IMR-90 (cell line): Measurements from ENCODE around the gene MAP1LC3B.

Source experiments
- CHD1 ChIP-seq: IDR thresholded peaks from 2 replicates; pipeline ENCODE4 v1.6.1; 2012; ENCODE audit warnings: low read depth, low read length, improper control_type of control experiment
- MAFK ChIP-seq: IDR thresholded peaks from 2 replicates; pipeline ENCODE4 v1.6.1; 2012; ENCODE audit warnings: low read depth, low read length, improper control_type of control experiment
- MAZ ChIP-seq: IDR thresholded peaks from 2 replicates; pipeline ENCODE4 v1.6.1; 2012; ENCODE audit warnings: low read depth, mild to moderate bottlenecking, low read length, improper control_type of control experiment, moderate library complexity, borderline replicate concordance
- MXI1 ChIP-seq: IDR thresholded peaks from 2 replicates; pipeline ENCODE4 v1.6.1; 2012; ENCODE audit warnings: low read depth, mild to moderate bottlenecking, low read length, moderate library complexity, borderline replicate concordance
- NFE2L2 ChIP-seq: fragments of 150-350 bp; IDR thresholded peaks from 2 replicates; pipeline ENCODE4 v1.6.1; 2016; ENCODE audit warnings: low read depth, mild to moderate bottlenecking, low read length
- POLR2A ChIP-seq: IDR thresholded peaks from 2 replicates; pipeline ENCODE4 v1.6.1; 2012; ENCODE audit warnings: mild to moderate bottlenecking, low read depth, low read length
- RAD21 ChIP-seq: IDR thresholded peaks from 2 replicates; pipeline ENCODE4 v1.6.1; 2012; ENCODE audit warnings: low read length, improper control_type of control experiment
- RCOR1 ChIP-seq: IDR thresholded peaks from 2 replicates; pipeline ENCODE4 v1.6.1; 2012; ENCODE audit warnings: mild to moderate bottlenecking, low read length, improper control_type of control experiment; ENCODE audit not compliant: insufficient replicate concordance
- RFX5 ChIP-seq: IDR thresholded peaks from 2 replicates; pipeline ENCODE4 v1.8.0; 2012; ENCODE audit warnings: low read depth, mild to moderate bottlenecking, low read length, moderate library complexity
- SMC3 ChIP-seq: fragments of 150-350 bp; IDR thresholded peaks from 2 replicates; pipeline ENCODE4 v1.6.1; 2016; ENCODE audit warnings: low read depth, mild to moderate bottlenecking, antibody characterized with exemption, low read length, moderate library complexity
- TF ChIP-seq, protein P1 (sequence below): conservative IDR thresholded peaks from 2 replicates; pipeline ENCODE4 v1.5.1; 2012; ENCODE audit warnings: mild to moderate bottlenecking, low read depth, low read length, improper control_type of control experiment
- TF ChIP-seq, protein P2 (sequence below): fragments of 150-350 bp; IDR thresholded peaks from 2 replicates; pipeline ENCODE4 v1.6.1; 2017; ENCODE audit warnings: mild to moderate bottlenecking, antibody characterized with exemption, low read length, low read depth

DNA sequence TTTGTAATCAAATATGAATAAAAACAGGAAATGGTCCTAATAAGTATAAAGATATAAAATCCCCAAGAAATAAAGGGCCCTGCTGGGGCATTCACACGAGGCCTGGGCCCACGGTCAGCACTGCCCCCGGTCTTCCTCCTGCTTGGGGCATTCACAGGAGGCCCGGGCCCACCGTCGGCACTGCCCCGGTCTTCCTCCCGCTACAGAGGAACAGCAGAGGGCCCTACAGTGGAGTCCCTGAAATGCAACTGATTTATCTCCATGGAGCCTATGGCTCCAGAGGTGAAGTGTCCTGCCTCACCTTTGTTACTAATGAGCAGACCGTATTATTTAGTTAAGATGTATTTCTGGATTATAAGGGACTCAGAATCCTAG lies 46.5 kb downstream of the MAP1LC3B start:
- TF ChIP-seq CHD1 (no peak), POLR2A (no peak), RCOR1 (no peak), RAD21 (no peak), RFX5 (no peak), SMC3 (no peak), MAFK (no peak), MAZ (no peak), NFE2L2 (no peak), MXI1 (no peak)
- TF ChIP-seq, protein P1, sequence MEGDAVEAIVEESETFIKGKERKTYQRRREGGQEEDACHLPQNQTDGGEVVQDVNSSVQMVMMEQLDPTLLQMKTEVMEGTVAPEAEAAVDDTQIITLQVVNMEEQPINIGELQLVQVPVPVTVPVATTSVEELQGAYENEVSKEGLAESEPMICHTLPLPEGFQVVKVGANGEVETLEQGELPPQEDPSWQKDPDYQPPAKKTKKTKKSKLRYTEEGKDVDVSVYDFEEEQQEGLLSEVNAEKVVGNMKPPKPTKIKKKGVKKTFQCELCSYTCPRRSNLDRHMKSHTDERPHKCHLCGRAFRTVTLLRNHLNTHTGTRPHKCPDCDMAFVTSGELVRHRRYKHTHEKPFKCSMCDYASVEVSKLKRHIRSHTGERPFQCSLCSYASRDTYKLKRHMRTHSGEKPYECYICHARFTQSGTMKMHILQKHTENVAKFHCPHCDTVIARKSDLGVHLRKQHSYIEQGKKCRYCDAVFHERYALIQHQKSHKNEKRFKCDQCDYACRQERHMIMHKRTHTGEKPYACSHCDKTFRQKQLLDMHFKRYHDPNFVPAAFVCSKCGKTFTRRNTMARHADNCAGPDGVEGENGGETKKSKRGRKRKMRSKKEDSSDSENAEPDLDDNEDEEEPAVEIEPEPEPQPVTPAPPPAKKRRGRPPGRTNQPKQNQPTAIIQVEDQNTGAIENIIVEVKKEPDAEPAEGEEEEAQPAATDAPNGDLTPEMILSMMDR, result no peak
- TF ChIP-seq, protein P2, sequence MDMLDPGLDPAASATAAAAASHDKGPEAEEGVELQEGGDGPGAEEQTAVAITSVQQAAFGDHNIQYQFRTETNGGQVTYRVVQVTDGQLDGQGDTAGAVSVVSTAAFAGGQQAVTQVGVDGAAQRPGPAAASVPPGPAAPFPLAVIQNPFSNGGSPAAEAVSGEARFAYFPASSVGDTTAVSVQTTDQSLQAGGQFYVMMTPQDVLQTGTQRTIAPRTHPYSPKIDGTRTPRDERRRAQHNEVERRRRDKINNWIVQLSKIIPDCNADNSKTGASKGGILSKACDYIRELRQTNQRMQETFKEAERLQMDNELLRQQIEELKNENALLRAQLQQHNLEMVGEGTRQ, result no peak
